ENCODE measurements around the gene ANTKMT.

- TF ChIP-seq CTBP1 (IDR thresholded peaks at IDR 0.05; ENCODE audit: borderline replicate concordance), result no peak
- TF ChIP-seq FOXK2 (IDR thresholded peaks at IDR 0.05), result no peak
- no peak for TF ChIP-seq BHLHE40 (IDR thresholded peaks at IDR 0.05; ENCODE audit: borderline replicate concordance)
- TF ChIP-seq PKNOX1 (IDR thresholded peaks at IDR 0.05), result no peak; the same call in 1 of the 2 replicates
- no peak for TF ChIP-seq SP1 (IDR thresholded peaks at IDR 0.05)
These were observed 20.0 kb downstream of the ANTKMT start, which contains the start of gene CIAO3 for GRCh38 chr16:740764-741505.

Measured in HEK293T (cell line).